OCI-LY3 (cell line): ENCODE data around the gene ASCC3.

Experiments
- CTCF ChIP-seq: fragments of 200-600, 300-600 bp; sonication (generic); IDR thresholded peaks from 2 replicates; pipeline ENCODE4 v1.5.1; 2014; ENCODE audit warnings: antibody characterized with exemption, low read length, low read depth
- EZH2phosphoT487 ChIP-seq: fragments of 200-600 bp; shearing (Covaris generic); IDR thresholded peaks from 2 replicates; pipeline ENCODE4 v1.6.1; 2018; ENCODE audit warnings: antibody characterized with exemption, mixed run types, low read depth

GRCh38 chr6:100845676-100846075 is 35.5 kb downstream of the ASCC3 start:
- TF ChIP-seq CTCF, result no peak
- no peak for TF ChIP-seq EZH2phosphoT487
